Stimulated activated CD4-positive, alpha-beta T cell treated with anti-CD3 and anti-CD28 coated beads, Interleukin-1b, Interleukin-23, amount 100 ng/mL, for 1 hour (primary cell): Measurements from ENCODE around the gene GTF2F2.
"Not testable (repeated sequence)": the region's sequence is repeated elsewhere in the genome, so short reads cannot be mapped to it uniquely, and the experiment has no call there.

Experiments
- DNase-seq, 2 donors: peaks; one replicate each; pipeline ENCODE4 v3.0.0-alpha.2; 2020; ENCODE audit warnings: low read depth in 2 of 2

GTF2F2 gene

GRCh38 chr13:45215392-45216077 is 95.2 kb downstream of the GTF2F2 start:
- no peak for DNase-seq

- no peak for DNase-seq
Observed at GRCh38 chr13:45216193-45216592, 95.9 kb downstream of the GTF2F2 start.

GRCh38 chr13:45218689-45219088 is 98.4 kb downstream of the GTF2F2 start:
- DNase-seq: no peak

GRCh38 chr13:45219123-45219891 is 99.0 kb downstream of the GTF2F2 start:
- DNase-seq: no peak

- DNase-seq: no peak
Observed at GRCh38 chr13:45219938-45220375, 99.6 kb downstream of the GTF2F2 start.

- DNase-seq: no peak
Observed at GRCh38 chr13:45220403-45220802, 100.1 kb downstream of the GTF2F2 start.

GRCh38 chr13:45222516-45222915 is 102.2 kb downstream of the GTF2F2 start:
- no peak for DNase-seq

GRCh38 chr13:45222919-45223318 is 102.6 kb downstream of the GTF2F2 start:
- DNase-seq: no peak

- DNase-seq: no peak
Observed at GRCh38 chr13:45224176-45224575, 103.9 kb downstream of the GTF2F2 start.

GRCh38 chr13:45225370-45225769 is 105.1 kb downstream of the GTF2F2 start:
- DNase-seq: no peak

GRCh38 chr13:45226024-45226423 is 105.7 kb downstream of the GTF2F2 start:
- no peak for DNase-seq

GRCh38 chr13:45228002-45228401 is 107.7 kb downstream of the GTF2F2 start:
- no peak for DNase-seq

GRCh38 chr13:45229172-45229571 is 108.9 kb downstream of the GTF2F2 start:
- DNase-seq: no peak

- no peak for DNase-seq
Observed at GRCh38 chr13:45231305-45231704, 111.0 kb downstream of the GTF2F2 start.

GRCh38 chr13:45231722-45232121 is 111.4 kb downstream of the GTF2F2 start:
- no peak for DNase-seq

- no peak for DNase-seq
Observed at GRCh38 chr13:45232591-45232990, 112.3 kb downstream of the GTF2F2 start.

- no peak for DNase-seq
Observed at GRCh38 chr13:45238945-45239795, 118.9 kb downstream of the GTF2F2 start.

GRCh38 chr13:45240143-45240542 is 119.8 kb downstream of the GTF2F2 start:
- no peak for DNase-seq

GRCh38 chr13:45242070-45242469 is 121.8 kb downstream of the GTF2F2 start:
- no peak for DNase-seq

- DNase-seq: no peak
Observed at GRCh38 chr13:45242524-45242923, 122.2 kb downstream of the GTF2F2 start.

GRCh38 chr13:45243077-45243476 is 122.8 kb downstream of the GTF2F2 start:
- no peak for DNase-seq

GRCh38 chr13:45244736-45245135 is 124.4 kb downstream of the GTF2F2 start:
- not testable (repeated sequence) for DNase-seq
